ENCODE results near the gene RAPGEF2.

Gene RAPGEF2

GRCh38 chr4:159317203-159317602 lies 214.3 kb downstream of the RAPGEF2 start:
- DNase-seq (ENCODE audit: low spot score): no peak

DNA sequence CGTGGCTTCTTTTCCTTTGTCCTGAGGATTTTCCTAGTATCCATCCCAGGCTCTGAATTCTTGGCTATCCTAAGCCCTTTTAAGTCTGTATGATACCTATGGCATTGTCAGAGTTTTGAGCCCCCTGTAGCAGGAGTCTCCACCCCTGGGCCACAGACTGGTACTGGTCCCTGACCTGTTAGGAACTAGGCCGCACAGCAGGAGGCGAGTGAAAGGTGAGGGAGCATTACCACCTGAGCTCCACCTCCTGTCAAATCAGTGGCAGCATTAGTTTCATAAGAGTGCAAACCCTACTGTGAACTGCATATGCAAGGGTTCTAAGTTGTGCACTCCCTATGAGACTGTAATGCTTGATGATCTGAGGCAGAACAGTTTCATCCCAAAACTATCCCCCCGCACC lies 216.1 kb downstream of the RAPGEF2 start:
- DNase-seq (ENCODE audit: low spot score): no peak

DNA sequence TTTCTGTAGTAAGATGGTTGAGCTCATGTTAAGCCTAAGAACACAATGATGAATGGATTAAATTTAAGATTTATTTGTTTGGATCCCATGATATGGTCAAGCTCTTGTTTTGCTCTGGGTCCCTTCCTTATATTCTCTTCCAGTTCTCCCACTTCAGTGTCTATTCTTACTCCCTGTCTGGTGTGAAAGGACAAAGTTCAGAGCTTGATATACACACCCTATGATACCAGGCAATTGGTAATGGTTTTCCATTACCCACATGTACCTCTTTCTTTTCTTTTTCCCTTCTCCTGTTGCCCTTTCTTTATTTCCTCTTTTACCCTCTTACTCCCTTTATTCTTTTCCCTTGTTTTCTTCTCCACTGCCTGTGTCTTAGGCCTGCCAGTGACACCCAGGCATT lies 223.6 kb downstream of the RAPGEF2 start:
- no peak for DNase-seq (ENCODE audit: low spot score)

DNA sequence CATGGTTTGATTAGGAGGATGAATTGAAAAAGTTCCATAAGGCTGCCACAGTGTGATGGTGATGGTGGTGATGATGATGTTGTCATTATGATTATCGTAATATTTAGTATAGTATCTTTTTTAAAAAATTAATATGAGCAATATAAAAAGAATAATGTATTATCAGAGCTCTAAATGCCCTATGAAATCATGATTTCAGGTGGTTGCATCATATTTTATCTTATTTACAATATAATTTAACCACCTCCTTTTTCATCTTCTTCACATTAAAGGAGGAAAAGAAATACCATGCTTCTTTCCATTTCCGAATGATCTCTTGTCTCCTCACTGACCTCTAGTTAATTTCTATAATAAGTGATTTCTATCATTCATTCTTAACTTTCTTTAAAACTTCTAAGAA lies 225.9 kb downstream of the RAPGEF2 start:
- no peak for DNase-seq (ENCODE audit: low spot score)

GRCh38 chr4:159334461-159334860 lies 231.6 kb downstream of the RAPGEF2 start:
- no peak for DNase-seq (ENCODE audit: low spot score)

- DNase-seq (ENCODE audit: low spot score): no peak
Measured at GRCh38 chr4:159337041-159337440, 234.2 kb downstream of the RAPGEF2 start.

DNA sequence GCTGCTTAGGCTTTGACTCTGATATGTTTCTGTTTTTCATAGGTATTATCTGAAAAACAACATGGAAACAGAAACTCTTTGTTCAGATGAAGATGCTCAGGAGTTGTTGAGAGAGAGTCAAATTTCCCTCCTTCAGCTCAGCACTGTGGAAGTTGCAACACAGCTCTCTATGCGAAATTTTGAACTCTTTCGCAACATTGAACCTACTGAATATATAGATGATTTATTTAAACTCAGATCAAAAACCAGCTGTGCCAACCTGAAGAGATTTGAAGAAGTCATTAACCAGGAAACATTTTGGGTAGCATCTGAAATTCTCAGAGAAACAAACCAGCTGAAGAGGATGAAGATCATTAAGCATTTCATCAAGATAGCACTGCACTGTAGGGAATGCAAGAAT lies 238.6 kb downstream of the RAPGEF2 start:
- no peak for DNase-seq (ENCODE audit: low spot score)

GRCh38 chr4:159342374-159342773 lies 239.5 kb downstream of the RAPGEF2 start:
- no peak for DNase-seq (ENCODE audit: low spot score)

DNA sequence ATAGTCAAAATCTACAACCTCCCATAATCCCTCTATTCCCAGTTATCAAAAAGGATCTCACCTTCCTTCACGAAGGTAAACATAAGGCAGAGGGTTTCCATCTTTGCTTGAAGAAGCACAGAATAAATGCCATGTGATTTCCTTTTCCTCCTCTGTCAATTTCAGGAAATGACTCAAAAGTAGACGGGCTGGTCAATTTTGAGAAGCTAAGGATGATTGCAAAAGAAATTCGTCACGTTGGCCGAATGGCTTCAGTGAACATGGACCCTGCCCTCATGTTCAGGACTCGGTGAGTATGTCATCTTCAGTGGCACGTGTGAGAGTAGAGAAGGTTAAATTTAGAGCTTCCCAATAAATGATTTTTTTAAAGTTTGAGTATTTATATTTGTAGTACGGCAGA lies 240.2 kb downstream of the RAPGEF2 start:
- DNase-seq (ENCODE audit: low spot score): no peak

- DNase-seq (ENCODE audit: low spot score): no peak
Measured at GRCh38 chr4:159344877-159345276, 242.0 kb downstream of the RAPGEF2 start.

DNA sequence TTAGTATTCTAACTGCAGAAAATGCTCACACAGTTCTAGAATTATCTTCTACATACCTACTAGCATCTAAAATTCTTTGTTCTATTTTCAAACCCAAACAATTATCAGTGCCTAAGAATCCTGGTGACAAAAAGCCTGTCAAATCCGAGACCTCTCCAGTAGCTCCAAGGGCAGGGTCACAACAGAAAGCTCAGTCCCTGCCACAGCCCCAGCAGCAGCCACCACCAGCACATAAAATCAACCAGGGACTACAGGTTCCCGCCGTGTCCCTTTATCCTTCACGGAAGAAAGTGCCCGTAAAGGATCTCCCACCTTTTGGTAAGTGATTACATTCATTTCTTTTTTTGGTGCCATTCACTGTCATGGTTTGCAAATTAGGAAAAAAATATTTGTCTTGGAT lies 243.8 kb downstream of the RAPGEF2 start:
- no peak for DNase-seq (ENCODE audit: low spot score)

- no peak for DNase-seq (ENCODE audit: low spot score)
Measured at GRCh38 chr4:159347813-159348212, 244.9 kb downstream of the RAPGEF2 start.

DNA sequence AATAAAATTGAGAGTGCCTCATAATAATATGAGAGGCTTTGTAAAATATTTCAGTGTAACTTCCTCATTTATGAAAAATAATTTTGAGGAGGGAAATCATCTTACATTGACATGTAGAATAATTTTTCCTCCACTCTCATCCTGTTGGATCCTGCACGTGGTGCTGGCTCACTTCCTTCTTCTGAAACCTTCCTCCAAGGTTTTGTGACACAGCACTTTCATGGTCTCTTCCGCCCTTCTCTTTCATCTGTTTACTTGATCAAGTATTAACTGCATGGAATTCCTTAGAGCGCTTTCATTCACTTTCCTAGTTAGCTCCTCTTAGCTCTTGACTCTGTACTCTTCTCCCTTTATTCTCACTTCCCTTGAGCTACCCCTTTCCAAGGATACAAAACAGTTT lies 246.5 kb downstream of the RAPGEF2 start:
- DNase-seq (ENCODE audit: low spot score): no peak

DNA sequence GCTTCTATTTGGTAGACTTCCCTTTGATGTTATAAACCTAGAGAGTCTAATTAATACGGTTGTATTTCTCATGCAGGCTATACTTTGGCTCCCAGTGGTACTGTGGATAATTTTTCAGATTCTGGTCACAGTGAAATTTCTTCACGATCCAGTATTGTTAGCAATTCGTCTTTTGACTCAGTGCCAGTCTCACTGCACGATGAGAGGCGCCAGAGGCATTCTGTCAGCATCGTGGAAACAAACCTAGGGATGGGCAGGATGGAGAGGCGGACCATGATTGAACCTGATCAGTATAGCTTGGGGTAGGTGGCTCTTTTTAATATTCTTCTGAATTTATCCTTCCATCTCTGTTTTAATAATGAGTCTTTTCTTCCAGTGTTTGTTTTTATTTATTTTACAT lies 249.7 kb downstream of the RAPGEF2 start:
- DNase-seq (ENCODE audit: low spot score): no peak

DNA sequence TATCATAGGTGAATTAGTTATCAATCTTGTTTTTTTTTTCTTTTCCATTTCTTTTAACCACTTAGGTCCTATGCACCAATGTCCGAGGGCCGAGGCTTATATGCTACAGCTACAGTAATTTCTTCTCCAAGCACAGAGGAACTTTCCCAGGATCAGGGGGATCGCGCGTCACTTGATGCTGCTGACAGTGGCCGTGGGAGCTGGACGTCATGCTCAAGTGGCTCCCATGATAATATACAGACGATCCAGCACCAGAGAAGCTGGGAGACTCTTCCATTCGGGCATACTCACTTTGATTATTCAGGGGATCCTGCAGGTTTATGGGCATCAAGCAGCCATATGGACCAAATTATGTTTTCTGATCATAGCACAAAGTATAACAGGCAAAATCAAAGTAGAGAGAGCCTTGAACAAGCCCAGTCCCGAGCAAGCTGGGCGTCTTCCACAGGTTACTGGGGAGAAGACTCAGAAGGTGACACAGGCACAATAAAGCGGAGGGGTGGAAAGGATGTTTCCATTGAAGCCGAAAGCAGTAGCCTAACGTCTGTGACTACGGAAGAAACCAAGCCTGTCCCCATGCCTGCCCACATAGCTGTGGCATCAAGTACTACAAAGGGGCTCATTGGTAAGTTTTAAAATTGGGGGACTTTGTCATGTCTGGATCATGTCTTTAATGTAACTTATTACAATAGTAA lies 250.7 kb downstream of the RAPGEF2 start:
- DNase-seq (ENCODE audit: low spot score): no peak

DNA sequence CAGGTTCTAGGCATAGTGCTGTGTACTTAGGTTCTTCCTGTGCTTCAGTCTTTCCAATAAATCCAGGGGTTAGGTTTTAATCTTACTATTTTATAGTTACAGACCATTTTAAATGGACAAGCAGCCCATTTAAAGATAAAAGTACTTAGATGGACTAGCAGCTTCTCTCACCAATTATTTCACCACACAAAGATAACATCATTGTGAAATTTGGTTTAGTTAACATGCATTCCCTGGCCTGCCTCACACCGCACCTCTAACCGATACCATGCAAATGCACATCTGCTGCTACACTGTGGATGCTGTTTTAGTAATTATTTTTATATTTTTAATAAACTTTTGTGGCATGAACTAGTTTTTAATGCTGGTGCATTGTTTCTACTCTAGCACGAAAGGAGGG lies 252.6 kb downstream of the RAPGEF2 start:
- DNase-seq (ENCODE audit: low spot score): no peak

DNA sequence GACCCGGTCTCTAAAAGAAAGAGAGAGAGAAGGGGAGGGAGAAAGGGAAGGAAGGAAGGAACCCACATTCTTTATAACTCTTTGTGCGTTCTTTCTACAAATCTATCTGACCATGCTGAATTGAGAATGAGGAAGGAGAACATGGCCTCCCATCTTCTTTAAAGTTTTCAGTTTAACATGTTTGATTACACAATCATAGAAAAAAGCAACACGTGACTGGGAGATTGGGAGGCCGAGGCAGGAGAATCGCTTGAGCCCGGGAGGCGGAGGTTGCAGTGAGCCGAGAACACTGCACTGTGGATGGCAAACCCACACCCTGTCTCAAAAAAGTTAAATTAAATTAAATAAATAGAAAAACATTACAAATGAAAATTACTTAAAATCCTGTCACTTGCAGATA lies 254.5 kb downstream of the RAPGEF2 start:
- DNase-seq (ENCODE audit: low spot score): no peak

- no peak for DNase-seq (ENCODE audit: low spot score)
Measured at GRCh38 chr4:159358226-159358625, 255.3 kb downstream of the RAPGEF2 start.

DNA sequence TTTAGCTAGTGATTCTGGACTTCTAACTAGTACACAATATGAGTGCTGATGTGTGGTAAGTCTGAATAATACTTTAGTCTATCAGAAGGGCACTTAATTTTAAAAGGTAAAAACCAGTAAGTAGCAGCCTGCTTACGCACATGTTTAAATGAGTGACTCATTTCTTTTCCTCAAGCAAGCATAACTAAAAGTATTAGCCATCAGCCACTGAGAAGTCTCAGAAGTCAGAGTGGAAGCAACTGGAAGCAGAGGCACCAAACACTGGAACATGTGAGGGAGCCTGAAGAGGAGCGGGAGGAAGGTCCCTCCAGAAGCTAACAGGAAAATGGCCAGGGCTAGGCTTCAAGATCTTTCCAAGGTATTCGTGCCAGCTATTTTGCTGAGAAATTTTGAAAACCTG lies 257.7 kb downstream of the RAPGEF2 start:
- no peak for DNase-seq (ENCODE audit: low spot score)

- DNase-seq (ENCODE audit: low spot score): no peak
Measured at GRCh38 chr4:159363361-159363760, 260.5 kb downstream of the RAPGEF2 start.

- no peak for DNase-seq (ENCODE audit: low spot score)
Measured at GRCh38 chr4:159366966-159367780, 264.3 kb downstream of the RAPGEF2 start.

DNA sequence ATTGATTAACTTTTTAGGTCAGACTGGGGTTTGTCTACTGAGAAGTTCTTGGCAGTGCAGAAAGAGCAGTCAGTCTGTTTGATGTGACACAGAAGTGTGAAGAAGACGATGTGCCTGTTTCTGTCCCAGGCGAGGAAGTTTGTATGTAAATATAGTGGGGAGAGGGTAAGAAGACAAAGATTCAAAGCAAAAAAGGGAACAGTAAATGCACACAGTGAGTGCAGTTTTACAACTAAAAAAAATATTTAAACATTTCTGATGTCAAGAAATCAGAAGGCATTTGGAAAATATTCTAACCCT lies 264.9 kb downstream of the RAPGEF2 start:
- DNase-seq (ENCODE audit: low spot score): no peak

GRCh38 chr4:159368320-159368719 lies 265.4 kb downstream of the RAPGEF2 start:
- DNase-seq (ENCODE audit: low spot score): no peak

- DNase-seq (ENCODE audit: low spot score): no peak
Measured at GRCh38 chr4:159369256-159369655, 266.4 kb downstream of the RAPGEF2 start.
